ENCODE data around the gene C19orf47. TPM values are rescaled to one million over a fixed set of nuclear protein-coding genes. Genes with fewer than 3 reads are reported as not detected.

The C19orf47 gene
- total RNA-seq, 1 experiment from 2014 or later, result 18.0 TPM

- BruUV-seq (replicated peaks), result no TSS peak
- TF ChIP-seq EZH2 (IDR thresholded peaks at IDR 0.05), result no peak
- no peak for TF ChIP-seq REST (IDR thresholded peaks at IDR 0.05; ENCODE audit: low read depth)
- no peak for TF ChIP-seq EZH2phosphoT487 (IDR thresholded peaks at IDR 0.05; ENCODE audit: borderline replicate concordance)
- no peak for TF ChIP-seq CEBPB (IDR thresholded peaks at IDR 0.05; ENCODE audit: low read depth)
- no peak for TF ChIP-seq POLR2AphosphoS5 (IDR thresholded peaks at IDR 0.05; ENCODE audit: low read depth, low read length)
- TF ChIP-seq FOSL1 (IDR thresholded peaks at IDR 0.05; ENCODE audit: low read depth), result no peak
- TF ChIP-seq SRF (IDR thresholded peaks at IDR 0.05; ENCODE audit: low read depth), result no peak
- no peak for TF ChIP-seq ZFX (IDR thresholded peaks at IDR 0.05)
- no peak for TF ChIP-seq SIN3A (IDR thresholded peaks at IDR 0.05; ENCODE audit: low read depth)
- no peak for TF ChIP-seq ELF1 (IDR thresholded peaks at IDR 0.05; ENCODE audit: borderline replicate concordance, low read depth)
- TF ChIP-seq POLR2A (IDR thresholded peaks at IDR 0.05; ENCODE audit: borderline replicate concordance, extremely low read depth, insufficient read depth, insufficient read length), result no peak
- TF ChIP-seq, protein P1, sequence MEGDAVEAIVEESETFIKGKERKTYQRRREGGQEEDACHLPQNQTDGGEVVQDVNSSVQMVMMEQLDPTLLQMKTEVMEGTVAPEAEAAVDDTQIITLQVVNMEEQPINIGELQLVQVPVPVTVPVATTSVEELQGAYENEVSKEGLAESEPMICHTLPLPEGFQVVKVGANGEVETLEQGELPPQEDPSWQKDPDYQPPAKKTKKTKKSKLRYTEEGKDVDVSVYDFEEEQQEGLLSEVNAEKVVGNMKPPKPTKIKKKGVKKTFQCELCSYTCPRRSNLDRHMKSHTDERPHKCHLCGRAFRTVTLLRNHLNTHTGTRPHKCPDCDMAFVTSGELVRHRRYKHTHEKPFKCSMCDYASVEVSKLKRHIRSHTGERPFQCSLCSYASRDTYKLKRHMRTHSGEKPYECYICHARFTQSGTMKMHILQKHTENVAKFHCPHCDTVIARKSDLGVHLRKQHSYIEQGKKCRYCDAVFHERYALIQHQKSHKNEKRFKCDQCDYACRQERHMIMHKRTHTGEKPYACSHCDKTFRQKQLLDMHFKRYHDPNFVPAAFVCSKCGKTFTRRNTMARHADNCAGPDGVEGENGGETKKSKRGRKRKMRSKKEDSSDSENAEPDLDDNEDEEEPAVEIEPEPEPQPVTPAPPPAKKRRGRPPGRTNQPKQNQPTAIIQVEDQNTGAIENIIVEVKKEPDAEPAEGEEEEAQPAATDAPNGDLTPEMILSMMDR (IDR thresholded peaks at IDR 0.05 in 2 of 3, conservative IDR thresholded peaks at IDR 0.05 in 1 of 3; ENCODE audit: borderline replicate concordance in 1 of 3, insufficient read depth in 1 of 3, low read depth in 2 of 3, low read length in 2 of 3), result no peak
- no peak for TF ChIP-seq JUND (IDR thresholded peaks at IDR 0.05)
- no peak for TF ChIP-seq RAD21 (IDR thresholded peaks at IDR 0.05; ENCODE audit: low read depth)
- TF ChIP-seq MAX (IDR thresholded peaks at IDR 0.05), result no peak
- no peak for TF ChIP-seq ZBTB33 (IDR thresholded peaks at IDR 0.05; ENCODE audit: extremely low read depth, insufficient replicate concordance, low read length)
- TF ChIP-seq CBX3 (IDR thresholded peaks at IDR 0.05; ENCODE audit: low read depth), result no peak
- TF ChIP-seq TCF7L2 (IDR thresholded peaks at IDR 0.05; ENCODE audit: borderline replicate concordance, extremely low read depth, insufficient read depth, insufficient read length), result no peak
- no peak for TF ChIP-seq YY1 (IDR thresholded peaks at IDR 0.05; ENCODE audit: extremely low read depth, insufficient replicate concordance, low read depth, low read length)
These were observed 34.8 kb downstream of the C19orf47 start for GRCh38 chr19:40313229-40313983.

More at GRCh38 chr19:40313229-40313983, 34.8 kb downstream of the C19orf47 start:
- RAD21 ChIA-PET (ENCODE audit: low non-redundant PET in 1 of 2, low total read pairs in 2 of 2, uncharacterized antibody in 2 of 2, unreplicated experiment in 2 of 2), result no interaction called here
- Histone ChIP-seq H3K4me3 (replicated peaks in 1 of 2; ENCODE audit: low read depth in 1 of 2, low read length in 2 of 2) (no peak overlapping the region), H3K27me3 (ENCODE audit: insufficient read depth, low read length) (no peaks in the 10 kb centered on the region), H3K9me3 (ENCODE audit: control insufficient read depth in 1 of 2, insufficient read depth in 1 of 2, low read depth in 1 of 2, low read length in 2 of 2) (no peaks in the 10 kb centered on the region), H4K20me1 (ENCODE audit: insufficient read depth) (no peaks in the 10 kb centered on the region), H3K36me3 (ENCODE audit: control insufficient read depth in 1 of 2, insufficient read depth in 2 of 2, low read length in 2 of 2) (peaks cover 0 to 5% of the 10 kb centered on the region in 2 experiments; a peak in 2 of 4 replicates), H2AFZ (ENCODE audit: low read depth, low read length, poor library complexity, severe bottlenecking) (no peak overlapping the region), H3K9me2 (ENCODE audit: insufficient read depth) (no peaks in the 10 kb centered on the region), H3K9ac (ENCODE audit: low read length) (no peak overlapping the region), H3K27ac (ENCODE audit: low read depth, low read length) (no peak overlapping the region), H3K4me2 (ENCODE audit: low read length) (no peak overlapping the region), H3K4me1 (ENCODE audit: control insufficient read depth in 1 of 2, insufficient read depth in 2 of 2, low read length in 2 of 2) (no peaks in the 10 kb centered on the region), H3K79me2 (ENCODE audit: insufficient read depth, low read length) (no peaks in the 10 kb centered on the region)
- POLR2A ChIA-PET, result no interaction called here
- no peak for ATAC-seq
- intact Hi-C loops (cut with micrococcal nuclease), result no loop called here
- CTCF ChIA-PET, result no interaction called here
- no peak for DNase-seq (ENCODE audit: low read depth, low spot score)
